Raji (cell line): Measurements from ENCODE around the gene LAMTOR3.

Experiments
- POLR2A ChIP-seq: IDR thresholded peaks from 2 replicates; pipeline ENCODE4 v1.6.1; 2011; ENCODE audit warnings: low read depth, low read length, control low read depth; ENCODE audit not compliant: insufficient read depth

Gene LAMTOR3

DNA sequence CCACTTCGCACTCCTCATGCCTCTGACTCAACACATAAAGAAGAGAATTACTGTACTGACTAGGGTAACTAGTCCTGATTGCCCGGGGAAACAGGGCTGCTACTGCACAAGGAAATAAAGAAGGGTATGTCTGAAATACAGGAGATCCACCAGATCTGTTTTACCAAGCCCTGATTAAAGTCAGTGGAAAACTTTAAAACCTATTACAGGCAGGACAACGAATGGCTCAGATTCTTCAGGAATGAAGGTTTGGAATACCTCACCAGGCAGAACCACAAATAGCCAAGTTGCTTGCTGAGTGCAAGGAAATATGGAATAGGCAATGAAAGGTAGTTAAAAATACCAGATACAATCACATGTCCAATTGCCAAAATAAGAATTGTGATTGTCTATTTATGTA, 17.3 kb downstream of the LAMTOR3 start:
- no peak for TF ChIP-seq POLR2A

- no peak for TF ChIP-seq POLR2A
These were observed 19.2 kb downstream of the LAMTOR3 start for GRCh38 chr4:99875071-99875470.

GRCh38 chr4:99872570-99872969, 21.7 kb downstream of the LAMTOR3 start:
- TF ChIP-seq POLR2A, result no peak

DNA sequence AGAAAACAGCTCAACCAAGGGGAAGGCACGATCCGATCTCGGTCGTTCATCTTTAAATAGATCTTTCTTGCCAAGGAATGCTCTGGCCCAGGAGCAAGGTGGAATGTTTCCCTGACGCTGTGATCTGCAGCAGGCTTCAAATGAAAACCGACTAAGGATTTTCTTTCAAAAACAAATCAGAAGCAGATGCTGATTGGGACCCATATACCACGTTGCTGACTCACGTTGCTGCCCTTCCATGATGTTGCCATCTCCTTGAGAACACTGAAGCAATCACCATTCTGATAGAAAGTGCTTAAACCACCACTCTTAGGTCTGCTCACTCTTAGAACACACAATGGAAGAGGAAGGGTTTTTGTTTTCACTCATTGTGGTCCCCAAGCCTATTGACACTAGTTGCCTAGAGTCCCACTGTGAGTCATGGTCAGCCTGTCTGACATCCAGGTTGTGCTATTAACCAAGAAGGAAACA, 26.1 kb downstream of the LAMTOR3 start:
- no peak for TF ChIP-seq POLR2A

DNA sequence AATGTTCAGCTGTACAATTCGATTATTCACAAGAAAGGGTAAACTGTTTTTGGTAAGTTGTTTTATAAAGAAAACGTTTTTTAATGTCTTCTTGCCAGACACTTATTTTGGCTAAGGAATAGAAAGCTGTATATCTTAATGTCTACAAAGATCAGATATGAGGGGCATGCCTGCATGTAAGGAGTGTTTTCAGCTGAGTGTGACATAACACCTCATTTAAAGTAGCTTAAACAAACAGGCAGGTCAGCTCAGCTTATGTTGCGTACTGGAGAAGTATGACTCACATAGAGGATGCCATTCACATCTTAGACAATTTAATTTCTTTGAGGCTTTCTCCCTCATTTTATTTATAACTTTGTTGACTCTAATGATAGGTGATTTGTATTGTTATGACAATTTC, 30.4 kb downstream of the LAMTOR3 start:
- TF ChIP-seq POLR2A, result no peak

DNA sequence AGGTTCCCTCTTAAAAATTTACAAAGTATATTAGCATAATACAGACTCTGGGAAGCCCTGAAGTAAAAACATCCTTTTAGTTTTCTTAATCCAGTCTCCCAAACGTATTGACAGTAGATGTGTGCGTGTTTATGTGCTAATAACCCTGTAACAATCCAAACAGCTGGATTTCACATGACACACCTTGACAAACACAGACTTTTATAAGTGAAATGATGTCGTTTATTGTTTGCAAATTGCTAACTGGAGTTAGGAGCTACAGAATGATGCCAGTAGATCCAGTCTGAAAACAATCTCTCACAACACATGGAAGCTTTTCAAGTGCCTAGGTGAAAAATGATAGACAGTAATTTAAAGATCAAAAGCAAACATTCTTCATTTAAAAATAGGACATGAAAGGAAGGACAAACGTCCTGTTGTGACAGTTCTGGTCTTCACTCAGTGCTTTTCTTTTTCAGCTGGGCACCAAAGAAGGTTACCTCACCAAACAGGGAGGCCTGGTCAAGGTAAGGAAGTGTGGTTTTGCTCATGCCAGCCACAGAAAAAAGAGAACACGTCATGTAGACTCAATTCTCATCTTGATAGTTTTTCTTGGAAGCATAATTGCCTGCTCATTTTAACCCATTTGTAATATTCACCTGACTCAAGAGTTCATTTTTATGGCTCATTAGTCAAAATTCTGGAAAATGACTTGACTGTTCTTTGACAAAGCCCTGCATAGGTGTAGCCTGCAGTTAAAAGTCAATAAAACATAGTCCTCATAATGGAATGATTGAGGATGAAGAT, 32.9 kb downstream of the LAMTOR3 start:
- TF ChIP-seq POLR2A, result no peak

- TF ChIP-seq POLR2A, result no peak
These were observed 33.7 kb downstream of the LAMTOR3 start for GRCh38 chr4:99860521-99860920.

- no peak for TF ChIP-seq POLR2A
These were observed 34.6 kb downstream of the LAMTOR3 start for GRCh38 chr4:99859618-99860017.

- TF ChIP-seq POLR2A, result no peak
These were observed 36.9 kb downstream of the LAMTOR3 start for GRCh38 chr4:99857307-99857706.

GRCh38 chr4:99856166-99856565, 38.1 kb downstream of the LAMTOR3 start:
- TF ChIP-seq POLR2A, result no peak

DNA sequence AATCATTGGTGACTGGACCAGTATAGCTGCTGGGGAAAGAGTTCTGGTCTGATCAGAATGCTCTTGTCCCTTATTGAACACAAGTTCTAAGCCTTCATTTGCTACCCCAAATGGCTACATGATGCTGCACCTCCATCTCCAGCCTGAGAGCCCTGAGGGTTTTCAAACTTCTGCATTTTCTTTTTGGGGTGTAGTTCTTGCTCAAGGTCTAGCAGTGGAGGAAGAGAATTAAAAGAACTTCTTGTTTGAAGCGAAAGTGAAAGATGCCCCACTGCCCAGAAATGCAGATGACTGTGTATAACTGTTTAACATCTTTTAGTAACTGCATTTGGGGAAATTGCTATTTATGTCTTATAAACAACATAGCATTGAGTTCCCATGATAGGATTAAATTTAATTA, 38.5 kb downstream of the LAMTOR3 start:
- TF ChIP-seq POLR2A, result no peak

DNA sequence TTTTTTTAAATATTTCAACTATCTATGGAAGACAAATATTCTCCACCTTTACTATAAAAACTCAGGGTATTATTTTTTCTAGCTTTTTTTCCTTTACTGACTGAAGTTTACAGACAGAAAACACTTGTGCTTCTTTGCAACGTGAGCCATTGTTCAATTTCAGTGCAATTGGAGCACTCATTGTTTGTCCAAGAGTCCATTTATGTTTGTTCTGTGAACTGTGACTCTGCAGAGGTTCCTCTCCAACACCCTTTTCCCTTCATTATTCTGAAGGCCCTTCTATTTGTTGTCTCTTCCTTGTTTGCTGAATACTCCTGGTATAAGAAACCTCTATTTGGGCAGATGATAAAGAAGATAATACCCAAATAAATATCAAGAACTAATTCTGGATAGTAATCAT, 40.2 kb downstream of the LAMTOR3 start:
- TF ChIP-seq POLR2A, result no peak

GRCh38 chr4:99853190-99853589, 41.0 kb downstream of the LAMTOR3 start:
- TF ChIP-seq POLR2A, result no peak

GRCh38 chr4:99852199-99852749, 42.0 kb downstream of the LAMTOR3 start:
- TF ChIP-seq POLR2A, result no peak

DNA sequence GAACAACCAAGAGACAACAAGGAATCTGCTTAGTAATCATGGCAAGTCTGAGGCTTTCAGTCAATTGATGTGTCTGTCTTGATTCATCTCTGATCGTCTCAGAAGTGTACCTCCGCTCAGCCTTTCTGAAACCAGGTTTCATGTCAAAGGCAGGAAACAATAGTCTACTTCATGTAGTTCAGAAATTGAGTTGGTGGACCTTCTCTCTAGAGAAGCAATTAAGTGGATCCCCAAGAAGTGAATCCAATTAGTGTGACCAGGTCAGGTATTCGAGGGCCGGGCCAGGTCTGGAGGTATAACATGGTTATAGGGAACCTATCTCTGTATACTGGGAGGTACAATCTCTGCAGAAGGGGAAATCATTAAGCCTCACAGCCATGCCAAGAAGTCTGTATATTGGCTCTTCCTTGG, 45.6 kb downstream of the LAMTOR3 start:
- TF ChIP-seq POLR2A, result no peak

GRCh38 chr4:99847362-99847976, 46.8 kb downstream of the LAMTOR3 start:
- TF ChIP-seq POLR2A, result no peak

DNA sequence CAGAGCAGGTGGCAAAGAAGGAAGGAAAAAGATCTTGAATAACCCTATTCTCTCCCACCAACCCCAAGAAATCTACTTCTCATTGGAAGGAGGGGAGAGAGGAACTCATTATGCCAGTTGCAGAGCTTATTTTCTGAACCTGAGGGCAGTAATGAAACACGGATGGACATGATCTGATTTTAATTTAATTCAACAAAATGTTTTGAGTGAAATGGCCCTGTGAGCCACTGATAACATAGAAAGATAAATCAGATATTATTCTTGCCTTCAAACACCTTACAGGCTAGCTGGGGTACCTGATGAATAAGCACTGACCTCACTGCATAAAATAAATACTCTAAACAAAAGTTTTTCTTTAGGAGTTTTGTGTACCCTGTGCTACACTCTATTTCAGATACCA, 47.3 kb downstream of the LAMTOR3 start:
- TF ChIP-seq POLR2A, result no peak
